Middle frontal gyrus (tissue), 1 donor: Measurements from ENCODE around the gene PSG1.
"Not testable (repeated sequence)": the region's sequence is repeated elsewhere in the genome, so short reads cannot be mapped to it uniquely, and the experiment has no call there.

Source experiments
- DNase-seq: peaks from one replicate; pipeline ENCODE4 v3.0.0-alpha.2; 2015; ENCODE audit warnings: low spot score; ENCODE audit errors: extremely low spot score

The PSG1 gene

DNA sequence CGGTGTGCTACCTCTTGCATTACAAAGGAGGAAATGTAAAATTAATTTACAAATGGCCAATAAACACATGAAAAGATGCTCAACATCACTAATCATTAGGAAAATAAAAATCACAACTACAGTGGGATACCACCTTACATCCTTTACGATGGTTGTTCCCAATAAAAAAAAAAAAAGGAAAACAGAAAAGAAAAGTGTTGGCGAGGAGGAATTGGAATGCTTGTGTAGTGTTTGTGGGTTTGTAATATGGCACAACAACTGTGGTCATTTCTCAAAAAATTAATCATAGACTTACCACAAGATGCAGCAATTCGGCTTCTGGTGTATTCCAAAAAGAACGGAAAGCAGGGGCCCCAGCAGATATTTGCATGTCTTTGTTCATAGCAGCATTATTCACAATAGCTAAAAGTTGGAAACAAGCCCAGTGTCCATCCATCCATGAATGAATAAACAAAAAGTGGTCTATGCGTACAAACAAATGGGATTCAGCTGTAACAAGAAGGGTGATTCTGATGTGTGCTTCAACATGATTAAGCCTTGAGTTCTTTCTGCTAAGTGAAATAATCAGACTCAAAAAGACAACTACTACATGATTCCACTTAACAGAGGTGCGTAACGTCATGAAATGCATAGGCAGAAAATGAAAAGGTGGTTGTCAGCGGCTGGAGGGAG lies 58.1 kb downstream of the PSG1 start:
- DNase-seq: not testable (repeated sequence)

DNA sequence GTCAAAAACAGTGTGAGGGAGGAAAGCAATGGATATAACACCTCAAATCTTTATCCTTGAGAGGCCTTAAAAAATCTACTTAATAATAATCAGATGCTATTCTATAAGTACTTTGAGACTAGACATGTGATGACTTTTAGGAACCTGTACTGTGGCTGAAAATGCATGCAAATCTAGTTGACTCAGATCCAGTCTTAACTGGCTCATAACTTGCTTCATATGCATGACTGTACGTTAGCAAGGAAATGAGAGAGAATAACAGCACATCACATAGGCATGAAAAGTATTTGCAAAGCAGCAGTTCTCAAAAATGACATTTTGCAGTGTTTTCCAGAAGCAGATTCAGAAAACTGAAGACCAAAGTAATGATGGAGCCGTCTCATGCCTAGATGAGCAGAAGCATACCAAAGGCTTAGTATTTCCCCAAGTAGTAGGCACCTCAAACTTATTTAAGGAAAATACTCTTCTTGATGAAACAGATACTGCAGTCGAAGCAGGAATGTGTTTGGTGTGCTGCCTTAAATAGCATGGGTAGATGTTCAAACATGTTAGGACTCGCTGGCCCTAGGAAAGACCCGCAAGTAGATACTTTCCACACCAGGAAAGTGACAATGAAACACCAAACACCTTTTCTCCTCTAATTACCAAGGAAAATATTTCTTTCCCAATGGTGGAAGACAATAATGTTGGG lies 59.4 kb downstream of the PSG1 start:
- DNase-seq: not testable (repeated sequence)

DNA sequence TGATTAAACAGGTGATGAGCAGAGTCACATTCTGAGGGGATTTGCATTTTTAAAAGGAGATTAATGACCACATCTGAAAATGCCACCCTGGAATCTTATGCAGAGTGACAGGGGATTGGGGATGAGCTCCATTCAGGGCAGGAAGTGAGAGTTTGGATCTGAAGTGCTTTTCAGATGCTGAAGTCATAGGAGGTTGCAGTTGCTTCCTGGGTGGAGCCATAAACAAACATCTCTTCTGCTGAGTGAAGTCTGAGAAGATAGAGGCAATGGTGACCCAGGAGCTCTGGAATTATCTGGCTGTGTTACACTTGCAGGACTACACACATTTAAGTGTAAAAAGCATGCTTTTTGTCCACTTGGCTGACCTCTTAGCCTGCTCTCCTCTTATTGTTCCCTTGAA lies 62.6 kb downstream of the PSG1 start:
- DNase-seq: no peak
